Stimulated activated CD8-positive, alpha-beta memory T cell treated with anti-CD3 and anti-CD28 coated beads, Interleukin-15, amount 100 ng/mL, for 24 hours (primary cell): ENCODE results near the gene CTNNA1.
"Not testable (repeated sequence)": the region's sequence is repeated elsewhere in the genome, so short reads cannot be mapped to it uniquely, and the experiment has no call there.

ENCODE experiments used
- DNase-seq: peaks from one replicate; pipeline ENCODE4 v3.0.0-alpha.2; 2020; ENCODE audit warnings: low read depth

Gene CTNNA1

GRCh38 chr5:138809391-138809790, 56.2 kb downstream of the CTNNA1 start:
- DNase-seq = no peak

- DNase-seq = not testable (repeated sequence)
Measured at GRCh38 chr5:138810861-138811260, 57.6 kb downstream of the CTNNA1 start.

- no peak for DNase-seq
Measured at GRCh38 chr5:138815529-138815928, 62.3 kb downstream of the CTNNA1 start.

GRCh38 chr5:138817241-138817640, 64.0 kb downstream of the CTNNA1 start:
- no peak for DNase-seq

GRCh38 chr5:138819081-138819480, 65.9 kb downstream of the CTNNA1 start:
- no peak for DNase-seq

GRCh38 chr5:138820695-138821094, 67.5 kb downstream of the CTNNA1 start:
- DNase-seq = no peak

GRCh38 chr5:138824516-138824915, 71.3 kb downstream of the CTNNA1 start:
- no peak for DNase-seq

- no peak for DNase-seq
Measured at GRCh38 chr5:138824924-138825863, 72.0 kb downstream of the CTNNA1 start.

GRCh38 chr5:138828556-138828955, 75.3 kb downstream of the CTNNA1 start:
- DNase-seq = no peak

- DNase-seq = no peak
Measured at GRCh38 chr5:138829341-138829740, 76.1 kb downstream of the CTNNA1 start.

GRCh38 chr5:138831703-138832102, 78.5 kb downstream of the CTNNA1 start:
- DNase-seq = no peak

- DNase-seq = no peak
Measured at GRCh38 chr5:138832218-138832617, 79.0 kb downstream of the CTNNA1 start.

GRCh38 chr5:138833080-138833479, 79.9 kb downstream of the CTNNA1 start:
- no peak for DNase-seq

- no peak for DNase-seq
Measured at GRCh38 chr5:138833726-138834480, 80.7 kb downstream of the CTNNA1 start.

- DNase-seq = not testable (repeated sequence)
Measured at GRCh38 chr5:138834853-138835252, 81.6 kb downstream of the CTNNA1 start.

GRCh38 chr5:138837160-138837559, 83.9 kb downstream of the CTNNA1 start:
- no peak for DNase-seq

- no peak for DNase-seq
Measured at GRCh38 chr5:138840103-138840502, 86.9 kb downstream of the CTNNA1 start.

- no peak for DNase-seq
Measured at GRCh38 chr5:138841531-138841930, 88.3 kb downstream of the CTNNA1 start.

GRCh38 chr5:138843316-138844124, 90.3 kb downstream of the CTNNA1 start:
- DNase-seq = no peak

GRCh38 chr5:138844125-138844461, 90.9 kb downstream of the CTNNA1 start:
- no peak for DNase-seq

- DNase-seq = no peak
Measured at GRCh38 chr5:138844812-138845513, 91.7 kb downstream of the CTNNA1 start.

- no peak for DNase-seq
Measured at GRCh38 chr5:138849439-138849838, 96.2 kb downstream of the CTNNA1 start.
